Activated CD4-positive, alpha-beta memory T cell treated with anti-CD3 and anti-CD28 coated beads for 36 hours (primary cell): ENCODE measurements around the gene HPS3. TPM values are rescaled to one million over a fixed set of nuclear protein-coding genes. Genes with fewer than 3 reads are reported as not detected.

Experiments used
- CTCF ChIA-PET: fragments of 350-600 bp; sonication (Branson Sonifier 250); formaldehyde crosslinking; loops from one replicate; lab custom pipeline; 2021; ENCODE audit warnings: antibody characterized with exemption, inconsistent platforms; lab: Charles Lee
- POLR2A ChIA-PET: fragments of 350-600 bp; sonication (Branson Sonifier 250); formaldehyde crosslinking; loops from one replicate; lab custom pipeline; 2021; ENCODE audit warnings: antibody characterized with exemption; lab: Charles Lee
- DNase-seq: peaks from one replicate; pipeline ENCODE4 v3.0.0-alpha.2; 2020
- H3K27ac Mint-ChIP-seq: one replicate; pipeline ENCODE4 v1.8.0; 2021; ENCODE audit warnings: mixed read lengths
- H3K27me3 Mint-ChIP-seq: one replicate; pipeline ENCODE4 v1.8.0; 2021; ENCODE audit warnings: mixed read lengths
- H3K36me3 Mint-ChIP-seq: one replicate; pipeline ENCODE4 v1.8.0; 2021; ENCODE audit warnings: mixed read lengths
- H3K4me1 Mint-ChIP-seq: one replicate; pipeline ENCODE4 v1.8.0; 2021; ENCODE audit warnings: low read depth, mixed read lengths
- H3K4me3 Mint-ChIP-seq: one replicate; pipeline ENCODE4 v1.8.0; 2021; ENCODE audit warnings: mild to moderate bottlenecking, mixed read lengths
- H3K9me3 Mint-ChIP-seq: one replicate; pipeline ENCODE4 v1.8.0; 2021; ENCODE audit warnings: mixed read lengths
- intact Hi-C: fragments of 100-400 bp; cut with micrococcal nuclease; formaldehyde crosslinking; loops from one replicate; pipeline ENCODE4 v1.15.1; 2023
- total RNA-seq, 2 experiments: library from RNA; stranded (reverse); gene quantifications; one replicate each; pipeline ENCODE4 v1.2.3, GENCODE V29; 2021

Gene HPS3, protein sequence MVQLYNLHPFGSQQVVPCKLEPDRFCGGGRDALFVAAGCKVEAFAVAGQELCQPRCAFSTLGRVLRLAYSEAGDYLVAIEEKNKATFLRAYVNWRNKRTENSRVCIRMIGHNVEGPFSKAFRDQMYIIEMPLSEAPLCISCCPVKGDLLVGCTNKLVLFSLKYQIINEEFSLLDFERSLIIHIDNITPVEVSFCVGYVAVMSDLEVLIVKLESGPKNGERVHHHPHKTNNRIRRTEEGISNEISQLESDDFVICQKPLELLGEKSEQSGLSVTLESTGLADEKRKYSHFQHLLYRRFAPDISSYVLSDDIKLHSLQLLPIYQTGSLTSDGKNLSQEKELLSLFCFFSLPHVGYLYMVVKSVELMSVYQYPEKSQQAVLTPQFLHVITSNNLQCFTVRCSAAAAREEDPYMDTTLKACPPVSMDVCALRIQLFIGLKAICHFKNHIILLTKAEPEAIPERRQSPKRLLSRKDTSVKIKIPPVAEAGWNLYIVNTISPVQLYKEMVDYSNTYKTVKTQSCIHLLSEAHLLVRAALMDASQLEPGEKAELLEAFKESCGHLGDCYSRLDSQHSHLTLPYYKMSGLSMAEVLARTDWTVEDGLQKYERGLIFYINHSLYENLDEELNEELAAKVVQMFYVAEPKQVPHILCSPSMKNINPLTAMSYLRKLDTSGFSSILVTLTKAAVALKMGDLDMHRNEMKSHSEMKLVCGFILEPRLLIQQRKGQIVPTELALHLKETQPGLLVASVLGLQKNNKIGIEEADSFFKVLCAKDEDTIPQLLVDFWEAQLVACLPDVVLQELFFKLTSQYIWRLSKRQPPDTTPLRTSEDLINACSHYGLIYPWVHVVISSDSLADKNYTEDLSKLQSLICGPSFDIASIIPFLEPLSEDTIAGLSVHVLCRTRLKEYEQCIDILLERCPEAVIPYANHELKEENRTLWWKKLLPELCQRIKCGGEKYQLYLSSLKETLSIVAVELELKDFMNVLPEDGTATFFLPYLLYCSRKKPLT
- total RNA-seq, result 10 to 100 TPM; 23.0 to 25.2 TPM

- POLR2A ChIA-PET, result interaction anchor here (0.7 to 1.0 kb wide), 2 partner anchors 137 to 138 kb away, joined by 3 read pairs; partner anchors contain the start of gene GYG1
- CTCF ChIA-PET, result interaction anchor here (0.7 to 4.9 kb wide), 12 partner anchors 10 to 679 kb away, joined by 3 to 28 read pairs (median 4); no protein-coding TSS in a partner anchor
- H3K36me3 Mint-ChIP-seq, result peaks cover 6% of the 10 kb centered on the region
- H3K27ac Mint-ChIP-seq, result peak within 1 kb of the TSS; percentile 79
- no peaks in the 10 kb centered on the region for H3K9me3 Mint-ChIP-seq
- peak within 1 kb of the TSS; percentile 97 for H3K4me3 Mint-ChIP-seq
- H3K27me3 Mint-ChIP-seq, result peaks cover 4% of the 10 kb centered on the region
- intact Hi-C loops, result loop anchor here (1.0 to 10.0 kb wide), 6 partner anchors 23 to 265 kb away; partner anchors contain the start of genes CPA3, GYG1 and HLTF
- DNase-seq, result peak; percentile 89
- peaks cover 39% of the 10 kb centered on the region for H3K4me1 Mint-ChIP-seq
Observed at GRCh38 chr3:149129326-149130205, at the start of gene HPS3. TSS of gene HPS3 (plus strand) at chr3:149129638. CDS start at chr3:149129724, 86 bp downstream.

DNA sequence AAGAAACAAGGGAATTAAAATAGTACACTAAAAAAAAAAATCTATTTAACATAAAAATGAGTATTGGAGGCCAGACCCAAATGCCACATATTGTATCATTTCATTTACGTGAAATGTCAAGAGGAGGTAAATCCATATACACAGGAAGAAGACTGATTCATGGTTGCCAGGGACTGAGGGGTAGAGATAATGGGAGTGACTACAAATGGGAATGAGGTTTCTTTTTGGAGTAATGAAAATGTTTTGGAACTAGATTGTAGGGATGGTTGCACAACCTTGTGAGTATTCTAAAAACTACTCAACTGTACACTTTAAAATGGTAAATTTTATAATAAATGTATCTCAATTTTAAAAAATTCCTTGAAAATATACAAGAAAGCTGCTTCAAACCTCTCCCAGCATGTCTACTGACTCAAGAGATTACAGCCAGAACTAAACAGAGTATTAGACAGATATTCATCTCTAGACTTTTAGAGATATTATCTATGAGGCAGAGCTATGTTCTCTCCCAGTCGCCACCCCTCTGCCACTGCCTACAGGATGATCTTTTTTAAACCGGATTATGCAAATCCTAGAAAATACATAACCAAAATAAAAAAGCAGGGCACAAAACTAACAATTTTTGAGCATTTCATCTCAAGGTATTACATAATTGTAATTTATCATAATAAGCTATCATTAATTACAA is 49.3 kb upstream of the HPS3 start:
- Mint-ChIP-seq H3K27me3 (no peaks in the 10 kb centered on the region), H3K9me3 (no peaks in the 10 kb centered on the region), H3K36me3 (peaks cover 10% of the 10 kb centered on the region), H3K27ac (no peak overlapping the region), H3K4me1 (peaks cover 6% of the 10 kb centered on the region), H3K4me3 (no peak overlapping the region)
- intact Hi-C loops, result no loop called here
- POLR2A ChIA-PET, result no interaction called here
- DNase-seq, result no peak
- CTCF ChIA-PET, result no interaction called here

DNA sequence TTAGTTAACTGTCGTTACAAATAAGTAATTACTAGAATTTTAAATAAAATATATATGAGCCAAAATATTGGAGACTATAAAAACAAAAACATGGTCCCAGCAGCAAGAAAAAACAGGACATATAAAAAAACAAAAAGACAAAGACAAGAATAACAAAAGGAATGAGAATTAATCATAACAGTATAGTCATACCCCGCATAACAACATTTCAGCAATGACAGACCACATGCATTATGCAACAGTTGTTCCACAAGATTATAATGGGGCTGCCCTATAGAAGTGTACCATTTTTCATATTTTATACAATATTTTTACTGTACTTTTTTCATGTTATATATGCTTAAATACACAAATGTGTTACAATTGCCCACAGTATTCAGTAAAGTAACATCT is 48.7 kb upstream of the HPS3 start:
- Mint-ChIP-seq H3K9me3 (no peaks in the 10 kb centered on the region), H3K4me1 (peaks cover 8% of the 10 kb centered on the region), H3K27ac (no peak overlapping the region), H3K36me3 (peaks cover 10% of the 10 kb centered on the region), H3K27me3 (no peaks in the 10 kb centered on the region), H3K4me3 (no peak overlapping the region)
- ChIA-PET CTCF (no interaction called here), POLR2A (no interaction called here)
- DNase-seq, result no peak
- intact Hi-C loops, result no loop called here

GRCh38 chr3:149081772-149082171 is 47.7 kb upstream of the HPS3 start:
- Mint-ChIP-seq H3K27me3 (no peaks in the 10 kb centered on the region), H3K36me3 (peaks cover 12% of the 10 kb centered on the region), H3K27ac (no peak overlapping the region), H3K9me3 (no peaks in the 10 kb centered on the region), H3K4me3 (no peak overlapping the region), H3K4me1 (peaks cover 11% of the 10 kb centered on the region)
- POLR2A ChIA-PET, result interaction anchor here (0.5 kb wide), 1 partner anchor 10 kb away, joined by 4 read pairs; no protein-coding TSS in a partner anchor
- CTCF ChIA-PET, result no interaction called here
- DNase-seq, result no peak
- intact Hi-C loops, result no loop called here

DNA sequence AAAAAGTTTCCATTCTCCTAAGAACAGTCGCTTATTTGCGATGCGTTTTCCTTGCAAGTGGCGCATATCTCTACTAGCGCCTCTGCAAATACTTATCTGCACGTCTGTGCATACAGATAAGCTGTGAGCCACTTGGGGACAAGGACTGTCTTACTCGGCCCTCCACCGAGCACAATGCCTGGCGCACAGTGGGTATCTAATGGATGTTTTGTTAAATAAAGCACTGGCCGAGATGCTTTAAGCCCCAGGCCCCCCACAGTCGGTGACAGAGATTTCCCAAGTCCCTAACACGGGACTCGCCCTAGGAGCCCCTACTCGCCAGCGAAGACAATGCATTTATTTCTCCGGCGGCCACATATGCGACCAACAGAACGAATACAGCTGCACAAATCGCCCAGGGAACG is 43.6 kb upstream of the HPS3 start:
- peak overlapping the region; percentile 56 for H3K27ac Mint-ChIP-seq
- CTCF ChIA-PET, result interaction anchor here (1.0 to 1.6 kb wide), 3 partner anchors 130 to 187 kb away, joined by 3 to 4 read pairs (median 4); no protein-coding TSS in a partner anchor
- no peaks in the 10 kb centered on the region for H3K27me3 Mint-ChIP-seq
- peaks cover 7% of the 10 kb centered on the region for H3K36me3 Mint-ChIP-seq
- peaks cover 16% of the 10 kb centered on the region for H3K4me1 Mint-ChIP-seq
- no peaks in the 10 kb centered on the region for H3K9me3 Mint-ChIP-seq
- intact Hi-C loops, result loop anchor here (1.0 to 5.0 kb wide), 5 partner anchors 43 to 141 kb away; partner anchors contain the start of gene HPS3
- peak; percentile 35 for DNase-seq
- H3K4me3 Mint-ChIP-seq, result peak overlapping the region; percentile 95
- POLR2A ChIA-PET, result interaction anchor here (0.6 to 0.8 kb wide), 2 partner anchors 96 to 725 kb away, joined by 3 read pairs; no protein-coding TSS in a partner anchor

DNA sequence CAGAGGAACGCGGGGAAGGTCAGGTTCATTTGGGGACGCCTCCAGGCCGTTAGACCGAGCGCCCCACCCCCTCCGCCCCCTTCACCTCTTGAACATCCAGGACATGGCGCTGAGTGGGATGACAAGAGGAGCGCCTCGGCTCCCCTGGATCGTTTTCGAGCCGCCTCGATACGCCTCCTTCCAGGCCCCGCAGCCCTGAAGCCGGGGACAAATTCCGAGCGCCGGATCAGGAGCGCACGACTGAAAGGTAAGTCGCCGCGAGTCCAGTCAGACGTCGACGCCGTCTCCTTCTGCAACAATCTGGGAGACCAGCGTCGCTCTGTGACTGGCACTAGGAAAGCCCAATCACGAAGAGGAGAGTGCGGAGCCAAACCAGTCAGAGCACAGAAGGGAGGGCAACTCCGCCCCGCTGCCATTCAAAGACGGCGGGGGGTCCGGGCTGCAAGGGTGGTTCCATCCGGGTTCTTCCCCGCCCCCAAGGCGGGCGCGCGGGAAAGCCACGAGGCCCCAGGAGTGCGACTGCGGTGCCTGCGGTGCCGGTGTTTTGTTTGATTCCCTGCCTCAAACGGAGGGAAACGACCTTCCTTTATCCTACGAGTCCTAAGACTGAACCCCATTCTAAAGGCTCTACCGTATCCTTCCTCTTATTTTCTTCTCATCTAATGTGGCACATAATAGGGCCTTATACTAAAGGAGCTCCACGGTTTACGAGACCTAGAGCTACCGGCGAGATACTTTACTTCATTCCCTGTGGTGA is 43.0 kb upstream of the HPS3 start, which contains the start of gene HLTF:
HLTF (minus strand) TSS at position 302 of the 757 bp plus-strand sequence; CDS start at position 105, 197 bp downstream.
- peak within 1 kb of the TSS; percentile 95 for H3K4me3 Mint-ChIP-seq
- no peaks in the 10 kb centered on the region for H3K9me3 Mint-ChIP-seq
- peak within 1 kb of the TSS; percentile 56 for H3K27ac Mint-ChIP-seq
- POLR2A ChIA-PET, result interaction anchor here (0.6 kb wide), 1 partner anchor 725 kb away, joined by 3 read pairs; no protein-coding TSS in a partner anchor
- H3K27me3 Mint-ChIP-seq, result no peaks in the 10 kb centered on the region
- H3K4me1 Mint-ChIP-seq, result peaks cover 16% of the 10 kb centered on the region
- intact Hi-C loops, result loop anchor here (1.0 to 5.0 kb wide), 5 partner anchors 43 to 141 kb away; partner anchors contain the start of gene HPS3
- CTCF ChIA-PET, result interaction anchor here (0.9 to 1.6 kb wide), 4 partner anchors 34 to 186 kb away, joined by 3 to 4 read pairs (median 4); no protein-coding TSS in a partner anchor
- DNase-seq, result peak; percentile 93
- H3K36me3 Mint-ChIP-seq, result peaks cover 7% of the 10 kb centered on the region

DNA sequence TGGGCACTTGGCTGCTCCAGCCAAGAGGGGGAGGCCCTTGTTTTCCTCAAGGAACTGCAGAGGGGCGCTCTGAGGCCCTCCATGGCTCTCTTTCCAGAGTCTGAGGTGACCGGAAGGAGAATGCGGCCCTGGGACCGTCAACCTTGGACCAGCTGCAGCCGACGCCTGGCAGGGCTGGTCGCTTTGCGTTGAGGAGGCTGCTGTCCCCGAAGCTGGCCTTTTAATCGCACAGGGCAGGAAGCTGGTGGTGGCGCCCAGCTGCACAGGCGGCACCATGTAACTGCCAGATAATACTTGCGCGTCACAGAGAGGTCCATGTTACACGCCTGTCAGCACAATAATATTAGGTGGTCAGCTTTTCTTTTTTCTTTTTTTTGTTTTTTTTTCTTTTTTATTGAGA is 42.2 kb upstream of the HPS3 start:
- Mint-ChIP-seq H3K27me3 (no peaks in the 10 kb centered on the region), H3K4me1 (peaks cover 16% of the 10 kb centered on the region), H3K36me3 (peaks cover 7% of the 10 kb centered on the region), H3K27ac (no peak overlapping the region), H3K4me3 (peak overlapping the region; percentile 95), H3K9me3 (no peaks in the 10 kb centered on the region)
- POLR2A ChIA-PET, result no interaction called here
- CTCF ChIA-PET, result interaction anchor here (0.9 to 1.6 kb wide), 3 partner anchors 18 to 185 kb away, joined by 3 to 4 read pairs (median 3); no protein-coding TSS in a partner anchor
- intact Hi-C loops, result loop anchor here (2.0 to 5.0 kb wide), 2 partner anchors 44 to 140 kb away; no protein-coding TSS in a partner anchor
- DNase-seq, result no peak

- intact Hi-C loops, result loop anchor here (5.0 kb wide), 1 partner anchor 138 kb away; no protein-coding TSS in a partner anchor
- H3K9me3 Mint-ChIP-seq, result no peaks in the 10 kb centered on the region
- no peak overlapping the region for H3K4me3 Mint-ChIP-seq
- no peak overlapping the region for H3K27ac Mint-ChIP-seq
- POLR2A ChIA-PET, result no interaction called here
- no peaks in the 10 kb centered on the region for H3K27me3 Mint-ChIP-seq
- CTCF ChIA-PET, result no interaction called here
- no peak for DNase-seq
- H3K4me1 Mint-ChIP-seq, result peaks cover 16% of the 10 kb centered on the region
- H3K36me3 Mint-ChIP-seq, result peaks cover 4% of the 10 kb centered on the region
Observed at GRCh38 chr3:149089395-149089794, 40.0 kb upstream of the HPS3 start.

- H3K4me3 Mint-ChIP-seq, result no peak overlapping the region
- H3K27me3 Mint-ChIP-seq, result no peaks in the 10 kb centered on the region
- H3K4me1 Mint-ChIP-seq, result peaks cover 10% of the 10 kb centered on the region
- no peak overlapping the region for H3K27ac Mint-ChIP-seq
- ChIA-PET POLR2A (no interaction called here), CTCF (no interaction called here)
- DNase-seq, result no peak
- intact Hi-C loops, result no loop called here
- no peaks in the 10 kb centered on the region for H3K9me3 Mint-ChIP-seq
- peaks cover 2% of the 10 kb centered on the region for H3K36me3 Mint-ChIP-seq
Observed at GRCh38 chr3:149090461-149090860, 39.0 kb upstream of the HPS3 start.

GRCh38 chr3:149090907-149091306 is 38.5 kb upstream of the HPS3 start:
- ChIA-PET CTCF (no interaction called here), POLR2A (no interaction called here)
- Mint-ChIP-seq H3K9me3 (no peaks in the 10 kb centered on the region), H3K4me1 (peaks cover 8% of the 10 kb centered on the region), H3K27me3 (no peaks in the 10 kb centered on the region), H3K4me3 (no peak overlapping the region), H3K36me3 (peaks cover 2% of the 10 kb centered on the region), H3K27ac (no peak overlapping the region)
- intact Hi-C loops, result no loop called here
- DNase-seq, result no peak
